NCI-H2227 (cell line): Measurements from ENCODE around the gene RNF212.

ENCODE experiments used
- DNase-seq: peaks from one replicate; lab custom pipeline; 2025; ENCODE audit not compliant: unreplicated experiment; lab: John Stamatoyannopoulos, UW

RNF212 gene

DNA sequence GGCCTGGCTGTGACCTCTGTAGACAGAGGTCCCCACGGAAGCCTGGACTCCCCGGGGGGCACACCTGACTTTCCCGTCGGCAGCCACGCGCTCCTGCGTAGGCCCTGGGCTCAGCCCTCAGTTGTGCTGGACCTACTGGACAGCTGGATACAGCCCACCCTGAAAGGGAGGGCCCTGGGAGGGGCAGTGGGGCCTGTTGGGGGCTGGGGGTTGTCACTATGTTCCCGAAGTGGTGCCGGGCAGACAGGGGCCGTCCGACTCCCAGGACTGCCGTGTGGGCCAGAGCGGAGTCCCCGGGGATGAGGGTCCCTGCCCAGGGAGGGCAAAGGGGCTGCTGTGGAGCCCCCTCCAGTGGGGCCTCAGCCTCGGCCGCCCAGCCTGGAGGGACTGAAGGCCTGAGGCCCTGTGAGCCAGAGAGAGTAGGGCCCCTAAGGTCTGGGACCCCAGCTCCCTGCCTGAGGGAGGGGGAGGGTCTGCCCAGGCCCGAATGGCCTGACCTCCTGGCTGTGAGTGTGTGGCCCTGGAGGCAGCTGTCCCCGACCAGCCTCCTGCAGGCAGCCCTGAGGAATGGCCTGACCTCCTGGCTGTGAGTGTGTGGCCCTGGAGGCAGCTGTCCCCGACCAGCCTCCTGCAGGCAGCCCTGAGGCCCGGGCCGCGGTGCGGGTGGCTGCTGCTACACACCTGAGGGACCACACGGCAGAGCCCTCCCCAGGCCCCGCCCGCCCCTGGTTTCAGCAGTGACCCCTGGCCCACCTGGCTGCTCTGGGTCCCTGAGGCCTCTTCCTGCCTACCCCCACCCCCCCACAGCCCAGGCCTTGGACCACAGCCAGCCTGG lies 76.2 kb downstream of the RNF212 start:
- DNase-seq = no peak

DNA sequence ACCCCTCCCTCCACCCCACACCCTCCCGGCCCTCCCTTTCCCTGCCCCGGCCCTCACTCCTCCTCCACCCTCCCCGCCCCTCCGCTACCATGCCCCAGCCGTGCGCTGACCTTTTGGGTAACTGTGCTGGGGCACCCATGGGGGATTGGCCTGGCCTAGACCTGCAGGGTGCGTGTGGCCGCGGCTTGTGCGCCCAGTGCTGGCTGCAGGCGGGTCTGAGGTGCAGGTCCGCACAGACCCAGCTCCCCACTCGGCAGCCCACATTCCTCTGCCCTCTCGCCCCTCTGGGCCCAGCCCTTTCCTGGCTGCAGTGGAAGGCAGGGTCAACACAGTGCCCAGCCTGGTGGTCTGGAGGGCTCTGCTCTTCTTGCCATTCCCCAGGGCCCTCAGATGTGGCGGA lies 77.3 kb downstream of the RNF212 start:
- no peak for DNase-seq

DNA sequence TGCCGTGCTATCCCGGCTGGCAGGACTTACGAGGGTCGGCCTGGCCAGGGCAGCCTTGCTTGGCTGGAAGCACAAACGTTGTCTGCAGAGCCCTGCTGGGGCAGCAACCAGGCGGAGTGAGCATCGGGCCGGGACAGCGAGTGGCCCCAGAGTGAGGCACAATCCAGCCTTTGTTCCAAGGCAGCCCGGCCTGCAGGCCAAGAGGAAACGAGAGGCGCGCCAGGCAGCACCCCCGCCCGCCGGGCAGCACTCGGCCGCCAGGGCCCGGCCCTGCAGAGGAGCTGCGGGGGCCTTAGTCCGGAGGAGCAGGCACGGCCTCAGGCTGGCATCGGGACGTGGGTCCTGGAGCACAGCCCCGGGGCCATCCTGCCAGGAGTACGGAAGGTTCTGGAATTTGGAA lies 77.9 kb downstream of the RNF212 start:
- no peak for DNase-seq

DNA sequence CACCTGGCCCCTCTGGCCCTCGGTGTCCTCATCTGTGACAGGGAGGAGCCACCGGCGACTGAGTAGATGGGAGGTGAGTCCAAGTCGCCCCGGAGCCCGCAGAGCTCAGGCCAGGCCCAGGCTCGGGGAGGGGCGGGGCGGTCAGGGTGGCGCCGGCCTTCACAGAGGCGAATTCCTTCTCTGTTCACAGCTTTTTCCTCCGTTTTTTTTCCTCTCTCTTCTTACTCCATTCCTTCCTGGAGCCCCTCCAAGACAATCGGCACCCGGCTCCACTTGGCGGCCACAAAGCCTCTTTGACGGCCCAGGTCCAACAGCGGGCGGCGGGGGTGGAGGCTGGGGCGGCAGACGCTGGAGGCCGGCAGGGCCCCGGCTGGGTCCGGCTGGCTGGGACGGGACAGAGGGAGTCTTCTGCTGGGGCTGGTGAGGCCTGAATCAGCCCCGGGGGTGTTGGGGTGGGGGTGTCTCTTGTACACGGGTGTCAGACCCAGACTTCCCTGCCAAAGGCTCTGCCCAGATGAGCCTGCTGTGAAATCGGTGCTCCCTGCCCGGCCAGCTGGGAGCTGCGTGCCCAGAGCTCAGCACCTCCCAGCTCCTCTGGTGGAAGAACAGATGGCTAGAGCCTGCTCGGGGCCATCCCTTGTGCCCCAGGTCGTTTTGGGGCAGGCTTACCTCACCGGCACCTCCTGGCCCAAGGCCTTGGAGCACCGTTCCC lies 79.4 kb downstream of the RNF212 start:
- no peak for DNase-seq

- no peak for DNase-seq
These were observed 80.5 kb downstream of the RNF212 start for GRCh38 chr4:1032861-1033260.

GRCh38 chr4:1031956-1032795 lies 81.2 kb downstream of the RNF212 start:
- no peak for DNase-seq

DNA sequence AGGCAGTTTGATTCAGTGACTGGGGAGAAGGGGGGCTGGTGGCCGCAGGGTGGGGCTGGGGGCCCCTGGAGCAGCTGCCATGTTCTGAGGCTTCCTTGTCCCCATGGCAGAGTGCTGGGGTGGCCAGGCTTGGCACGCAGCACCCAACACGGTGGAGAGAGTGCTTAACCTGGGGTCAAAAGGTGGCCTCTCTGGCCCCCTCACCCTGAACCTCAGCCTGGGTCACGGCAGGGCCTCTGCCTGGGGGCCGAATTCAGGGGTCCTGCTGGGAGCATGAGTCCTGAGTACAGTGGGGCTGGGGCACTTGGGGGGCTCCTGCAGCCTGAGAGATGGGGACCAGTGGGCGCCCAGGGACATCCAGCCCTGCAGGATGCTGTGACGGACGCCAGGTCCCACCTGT lies 82.0 kb downstream of the RNF212 start:
- no peak for DNase-seq

- DNase-seq = no peak
These were observed 82.8 kb downstream of the RNF212 start for GRCh38 chr4:1030559-1030958.

- DNase-seq = no peak
These were observed 83.3 kb downstream of the RNF212 start for GRCh38 chr4:1030031-1030430.

DNA sequence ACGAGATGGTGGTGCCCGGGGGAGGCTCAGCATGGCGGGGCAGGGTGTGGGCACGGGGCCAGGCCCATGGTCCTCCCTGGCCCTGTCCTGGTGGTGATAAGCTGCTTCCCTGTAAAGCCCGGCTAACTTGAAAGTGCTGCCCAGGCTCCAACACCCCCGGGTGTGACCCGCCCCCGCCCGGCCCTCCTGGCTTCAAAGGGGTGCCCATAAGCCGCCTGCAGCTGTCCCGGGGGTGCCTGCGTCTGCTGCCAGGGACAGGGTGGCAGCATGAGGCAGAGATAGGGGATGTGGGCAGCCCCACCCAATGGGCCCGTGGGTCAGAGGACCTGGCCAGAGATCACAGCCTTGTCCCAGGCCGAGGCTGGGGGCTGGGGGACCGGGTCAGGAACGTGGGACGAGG lies 83.8 kb downstream of the RNF212 start:
- DNase-seq = no peak

DNA sequence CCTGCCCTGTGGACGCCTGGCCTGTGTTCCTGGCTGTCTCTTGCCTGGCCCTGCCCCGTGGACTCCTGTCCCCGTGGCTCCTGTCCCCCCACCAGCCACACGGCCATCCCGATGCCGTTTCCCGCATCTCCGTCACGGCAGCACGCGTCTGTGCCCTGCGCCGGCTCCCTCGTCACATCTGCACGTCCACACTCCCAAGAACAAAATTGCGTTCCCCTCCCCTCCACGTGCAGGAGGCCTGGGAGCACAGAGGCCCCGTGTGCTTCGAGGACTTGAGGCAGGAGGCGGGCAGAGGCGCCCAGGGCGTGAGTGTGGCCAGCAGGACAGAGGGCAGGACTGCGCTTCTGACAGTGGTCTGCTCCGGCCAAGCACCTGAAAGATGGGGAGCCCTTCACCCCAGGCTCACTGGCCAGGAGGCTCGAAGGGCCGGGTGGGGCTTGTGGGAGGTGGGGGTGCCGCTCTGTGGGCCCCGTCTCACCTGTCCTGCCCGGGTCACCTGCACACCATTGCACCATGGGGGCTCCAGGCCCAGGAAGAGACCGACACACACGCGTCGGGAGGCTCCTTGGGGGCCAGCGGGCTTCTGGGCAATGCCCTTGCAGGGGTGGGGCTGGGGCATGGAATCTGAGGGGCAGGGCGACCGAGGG lies 84.7 kb downstream of the RNF212 start:
- no peak for DNase-seq

GRCh38 chr4:1027915-1028238 lies 85.5 kb downstream of the RNF212 start:
- no peak for DNase-seq

GRCh38 chr4:1027219-1027914 lies 86.0 kb downstream of the RNF212 start:
- DNase-seq = no peak

- no peak for DNase-seq
These were observed 87.2 kb downstream of the RNF212 start for GRCh38 chr4:1026115-1026514.

GRCh38 chr4:1024882-1025545 lies 88.3 kb downstream of the RNF212 start:
- DNase-seq = no peak

DNA sequence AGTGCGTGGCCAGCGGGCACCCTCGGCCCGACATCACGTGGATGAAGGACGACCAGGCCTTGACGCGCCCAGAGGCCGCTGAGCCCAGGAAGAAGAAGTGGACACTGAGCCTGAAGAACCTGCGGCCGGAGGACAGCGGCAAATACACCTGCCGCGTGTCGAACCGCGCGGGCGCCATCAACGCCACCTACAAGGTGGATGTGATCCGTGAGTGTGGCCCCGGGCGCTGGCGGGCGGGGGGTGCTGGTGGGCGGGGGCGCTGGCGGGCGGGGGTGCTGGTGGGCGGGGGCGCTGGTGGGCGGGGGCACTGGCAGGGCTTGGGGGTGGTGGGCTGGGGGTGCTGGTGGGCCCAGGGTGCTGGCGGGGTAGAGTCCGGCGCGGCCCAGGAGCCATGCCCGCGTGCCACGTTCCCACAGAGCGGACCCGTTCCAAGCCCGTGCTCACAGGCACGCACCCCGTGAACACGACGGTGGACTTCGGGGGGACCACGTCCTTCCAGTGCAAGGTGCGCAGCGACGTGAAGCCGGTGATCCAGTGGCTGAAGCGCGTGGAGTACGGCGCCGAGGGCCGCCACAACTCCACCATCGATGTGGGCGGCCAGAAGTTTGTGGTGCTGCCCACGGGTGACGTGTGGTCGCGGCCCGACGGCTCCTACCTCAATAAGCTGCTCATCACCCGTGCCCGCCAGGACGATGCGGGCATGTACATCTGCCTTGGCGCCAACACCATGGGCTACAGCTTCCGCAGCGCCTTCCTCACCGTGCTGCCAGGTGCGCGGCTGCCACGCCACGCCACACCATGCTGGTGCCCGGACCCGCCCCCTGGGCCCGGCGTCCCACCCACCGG lies 89.2 kb downstream of the RNF212 start:
- DNase-seq = no peak

DNA sequence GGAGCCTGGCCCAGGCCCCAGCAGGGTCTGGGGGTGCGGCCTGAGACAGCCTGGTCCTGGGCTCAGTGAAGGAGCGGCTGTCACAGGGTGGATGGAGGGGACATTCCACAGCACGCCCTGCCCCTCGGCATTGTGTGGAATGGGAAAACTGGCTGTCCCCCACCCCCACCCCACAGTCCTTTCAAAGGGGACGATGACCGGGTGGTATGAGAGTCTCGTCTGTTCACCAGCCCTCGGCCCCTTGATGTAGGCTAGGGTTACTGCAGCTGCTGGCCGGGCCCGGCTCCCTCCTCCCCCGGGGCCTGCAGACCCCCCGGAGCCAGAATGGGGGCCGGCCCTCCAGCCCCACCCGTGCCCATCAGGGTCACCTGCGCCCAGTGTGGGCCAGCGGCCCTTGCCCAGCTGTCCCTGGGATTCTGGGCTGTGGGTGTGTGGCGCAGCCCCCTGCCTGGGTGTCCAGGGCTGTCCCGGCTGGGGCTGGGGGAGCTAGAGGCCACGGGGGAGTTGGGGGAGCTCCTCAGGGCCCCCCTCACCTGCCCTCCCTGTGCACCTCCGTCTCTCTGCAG lies 90.2 kb downstream of the RNF212 start:
- DNase-seq = no peak

GRCh38 chr4:1022739-1023066 lies 90.7 kb downstream of the RNF212 start:
- DNase-seq = no peak
